CD4-positive, alpha-beta T cell treated with Interleukin-15 for 4 hours (primary cell): ENCODE data around the gene IL17REL.

ENCODE experiments used
- DNase-seq: peaks from one replicate; pipeline ENCODE4 v3.0.0-alpha.2; 2020; ENCODE audit warnings: low spot score

IL17REL gene

DNA sequence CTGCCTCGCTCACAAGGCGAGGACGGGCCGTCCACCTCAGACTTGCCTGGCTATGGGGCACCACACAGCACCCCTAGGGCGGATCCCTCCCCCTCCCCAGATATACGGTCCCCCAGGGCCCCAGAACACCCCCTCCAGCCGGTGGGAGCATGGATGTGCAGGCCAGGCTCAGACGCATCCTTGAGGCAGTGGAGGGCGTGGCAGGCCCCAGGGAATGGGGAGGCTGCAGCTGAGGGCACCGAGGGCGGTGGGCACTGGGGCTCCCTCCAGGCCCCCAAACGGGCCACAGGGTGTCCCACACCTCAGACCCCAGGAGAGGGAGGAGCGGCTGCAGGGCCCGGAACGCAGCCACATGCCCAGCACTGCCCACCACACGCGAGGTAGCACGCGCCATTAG lies 33.5 kb upstream of the IL17REL start:
- no peak for DNase-seq

DNA sequence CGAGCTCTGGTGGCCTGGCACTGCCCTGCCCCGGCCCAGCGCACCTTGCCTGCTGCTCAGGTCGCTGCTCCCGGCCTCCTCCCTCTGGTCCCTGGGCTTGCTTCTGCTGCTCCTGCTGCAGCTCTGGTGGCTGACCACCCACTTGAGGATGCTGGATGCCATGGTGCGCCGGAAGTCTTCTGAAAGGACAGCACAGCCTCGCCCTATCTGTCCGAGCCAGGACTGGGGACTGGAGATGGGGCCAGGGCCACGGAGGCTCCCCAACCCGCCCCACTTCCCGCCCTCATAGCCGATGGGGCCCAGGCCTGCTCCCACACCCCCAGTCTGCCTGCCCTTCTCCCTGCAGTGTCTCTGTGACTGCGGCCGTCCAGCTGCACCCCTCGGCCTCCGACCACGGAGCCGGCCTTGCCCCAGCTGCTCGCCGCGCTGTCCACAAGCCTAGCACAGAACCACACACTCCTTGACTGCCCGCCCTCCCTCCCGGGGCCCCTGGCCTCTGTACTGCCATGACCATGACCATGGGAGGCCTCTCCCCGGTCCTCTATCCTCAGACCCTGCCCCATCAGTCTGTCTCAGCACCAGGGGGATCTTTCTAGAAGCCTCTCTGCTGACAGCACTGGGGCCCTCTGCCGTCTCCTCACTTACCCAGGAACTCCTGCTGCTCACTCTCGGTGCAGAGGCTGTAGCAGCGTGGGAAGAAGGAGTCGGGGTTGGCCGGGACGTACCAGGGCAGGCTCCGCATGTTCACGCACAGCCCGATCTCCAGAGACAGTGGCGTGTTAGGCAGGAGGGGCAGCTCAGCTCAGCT lies 32.9 kb upstream of the IL17REL start:
- no peak for DNase-seq

DNA sequence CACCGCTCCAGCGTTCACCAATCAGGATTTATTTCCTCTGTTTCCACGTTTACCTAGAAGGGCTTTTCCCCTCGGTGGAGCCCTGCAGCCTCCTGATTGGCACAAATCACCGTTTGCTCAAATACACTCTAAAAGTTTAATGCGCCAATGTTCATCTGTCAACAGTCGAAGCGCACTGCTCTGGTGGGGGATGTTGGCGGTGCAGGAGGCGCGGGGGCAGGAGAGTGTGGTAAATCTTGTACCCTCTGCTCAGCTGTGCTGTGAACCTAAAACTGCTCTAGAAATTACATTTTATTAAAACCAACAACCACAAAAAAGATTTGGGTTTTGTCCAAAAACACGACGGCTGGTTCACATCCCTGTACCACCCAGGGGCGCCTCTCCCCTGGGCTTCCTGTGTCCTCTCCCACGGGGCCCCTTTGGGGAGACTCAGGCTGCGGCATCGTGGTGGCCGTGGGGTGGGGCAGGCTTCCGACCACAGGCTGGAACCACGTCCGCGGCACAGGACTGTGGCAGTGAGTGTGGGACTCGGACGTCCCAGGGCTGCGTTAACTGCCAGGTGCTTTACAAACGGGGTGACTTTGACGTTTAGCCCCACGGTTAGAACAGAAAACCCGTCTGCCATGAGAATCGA lies 32.0 kb upstream of the IL17REL start:
- DNase-seq = no peak

GRCh38 chr22:50041361-50042065 lies 28.9 kb upstream of the IL17REL start:
- no peak for DNase-seq

- no peak for DNase-seq
These were observed 28.2 kb upstream of the IL17REL start for GRCh38 chr22:50040717-50041116.

DNA sequence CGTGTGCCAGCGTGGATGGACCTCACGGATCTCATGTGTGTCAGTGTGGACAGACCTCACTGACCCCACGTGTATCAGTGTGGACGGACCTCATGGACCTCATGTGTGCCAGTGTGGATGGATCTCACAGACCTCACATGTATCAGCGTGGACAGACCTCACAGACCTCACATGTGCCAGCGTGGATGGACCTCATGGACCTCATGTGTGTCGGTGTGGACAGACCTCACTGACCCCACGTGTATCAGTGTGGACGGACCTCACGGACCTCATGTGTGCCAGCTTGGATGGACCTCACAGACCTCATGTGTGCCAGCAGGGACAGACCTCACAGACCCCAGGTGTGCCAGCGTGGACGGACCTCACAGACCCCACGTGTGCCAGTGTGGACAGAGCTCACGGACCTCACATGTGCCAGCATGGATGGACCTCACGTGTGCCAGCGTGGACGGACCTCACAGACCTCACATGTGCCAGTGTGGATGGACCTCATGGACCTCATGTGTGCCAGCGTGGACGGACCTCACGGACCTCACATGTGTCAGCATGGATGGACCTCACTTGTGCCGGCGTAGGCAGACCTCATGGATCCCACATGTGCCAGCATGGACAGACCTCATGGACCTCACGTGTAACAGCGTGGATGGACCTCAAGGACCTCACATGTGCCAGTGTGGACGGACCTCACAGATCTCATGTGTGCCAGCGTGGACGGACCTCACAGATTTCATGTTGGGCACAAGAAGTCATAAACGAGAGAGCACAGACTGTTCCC lies 27.3 kb upstream of the IL17REL start:
- no peak for DNase-seq

DNA sequence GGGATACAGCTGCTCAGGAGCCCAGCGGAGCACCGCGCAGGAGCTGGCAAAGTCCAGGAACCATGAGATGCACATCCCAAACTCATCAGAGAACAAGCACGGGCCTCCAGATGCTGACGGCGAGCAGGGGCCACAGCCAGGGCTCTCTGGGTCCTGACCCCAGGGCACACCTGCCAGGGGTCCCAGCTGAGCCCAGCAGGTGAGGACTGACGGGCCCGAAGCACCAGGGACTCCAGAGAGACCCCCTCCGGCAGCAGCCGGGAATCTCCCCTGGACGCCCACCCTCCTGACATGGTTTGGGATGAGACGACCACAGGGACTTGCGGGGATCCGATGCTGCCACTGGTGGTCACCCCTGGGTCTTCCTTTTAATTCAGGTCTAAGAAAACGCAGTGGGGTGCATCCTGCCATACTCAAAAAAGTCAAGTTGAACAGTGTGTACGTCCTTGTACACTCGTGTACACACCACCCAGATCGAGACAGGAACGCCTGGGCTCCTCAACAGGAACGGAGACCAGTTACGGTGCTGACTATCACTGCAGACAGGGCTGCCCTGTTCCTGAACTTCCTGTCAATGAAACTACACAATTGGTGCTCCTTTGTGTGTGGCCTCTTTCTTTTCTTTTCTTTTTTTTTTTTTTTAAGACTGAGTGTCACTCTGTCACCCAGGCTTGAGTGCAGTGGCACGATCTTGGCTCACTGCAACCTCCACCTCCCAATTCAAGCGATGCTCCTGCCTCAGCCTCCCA lies 23.6 kb upstream of the IL17REL start:
- DNase-seq = no peak

- DNase-seq = no peak
These were observed 22.7 kb upstream of the IL17REL start for GRCh38 chr22:50035131-50035881.

GRCh38 chr22:50034126-50035081 lies 21.8 kb upstream of the IL17REL start:
- no peak for DNase-seq

DNA sequence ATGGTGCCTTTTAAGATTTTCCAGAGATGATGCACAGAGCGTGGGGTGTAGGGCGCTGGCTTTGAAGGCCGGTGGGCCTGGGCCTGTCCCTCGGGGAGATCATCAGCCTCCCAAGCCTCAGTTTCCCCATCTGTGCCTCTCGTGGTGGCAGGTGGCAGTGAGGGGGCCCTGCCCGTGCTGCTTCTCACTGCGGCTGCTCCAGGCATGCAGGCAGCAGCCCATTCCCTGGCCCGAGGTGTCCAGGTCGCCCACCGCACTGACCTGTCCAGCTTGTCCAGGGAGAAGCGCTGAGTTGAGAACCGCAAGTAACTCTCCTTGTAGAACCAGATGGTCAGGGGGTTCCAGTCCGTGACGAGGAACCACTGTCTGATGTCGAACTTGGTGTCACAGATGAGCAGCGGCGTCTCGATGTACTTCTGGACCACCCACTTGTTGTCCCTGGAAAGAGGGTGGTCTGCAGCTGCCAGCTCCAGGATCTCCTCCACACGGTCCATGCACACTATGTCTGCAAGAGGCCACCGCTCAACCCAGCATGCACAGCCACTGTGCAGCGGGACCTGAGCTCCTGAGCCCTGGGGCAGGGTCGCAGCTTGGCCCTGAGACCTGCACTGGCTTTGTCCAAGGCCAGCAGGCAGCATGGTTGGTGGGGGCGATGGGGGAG lies 20.5 kb upstream of the IL17REL start:
- no peak for DNase-seq

- DNase-seq = no peak
These were observed 19.7 kb upstream of the IL17REL start for GRCh38 chr22:50032109-50032871.

DNA sequence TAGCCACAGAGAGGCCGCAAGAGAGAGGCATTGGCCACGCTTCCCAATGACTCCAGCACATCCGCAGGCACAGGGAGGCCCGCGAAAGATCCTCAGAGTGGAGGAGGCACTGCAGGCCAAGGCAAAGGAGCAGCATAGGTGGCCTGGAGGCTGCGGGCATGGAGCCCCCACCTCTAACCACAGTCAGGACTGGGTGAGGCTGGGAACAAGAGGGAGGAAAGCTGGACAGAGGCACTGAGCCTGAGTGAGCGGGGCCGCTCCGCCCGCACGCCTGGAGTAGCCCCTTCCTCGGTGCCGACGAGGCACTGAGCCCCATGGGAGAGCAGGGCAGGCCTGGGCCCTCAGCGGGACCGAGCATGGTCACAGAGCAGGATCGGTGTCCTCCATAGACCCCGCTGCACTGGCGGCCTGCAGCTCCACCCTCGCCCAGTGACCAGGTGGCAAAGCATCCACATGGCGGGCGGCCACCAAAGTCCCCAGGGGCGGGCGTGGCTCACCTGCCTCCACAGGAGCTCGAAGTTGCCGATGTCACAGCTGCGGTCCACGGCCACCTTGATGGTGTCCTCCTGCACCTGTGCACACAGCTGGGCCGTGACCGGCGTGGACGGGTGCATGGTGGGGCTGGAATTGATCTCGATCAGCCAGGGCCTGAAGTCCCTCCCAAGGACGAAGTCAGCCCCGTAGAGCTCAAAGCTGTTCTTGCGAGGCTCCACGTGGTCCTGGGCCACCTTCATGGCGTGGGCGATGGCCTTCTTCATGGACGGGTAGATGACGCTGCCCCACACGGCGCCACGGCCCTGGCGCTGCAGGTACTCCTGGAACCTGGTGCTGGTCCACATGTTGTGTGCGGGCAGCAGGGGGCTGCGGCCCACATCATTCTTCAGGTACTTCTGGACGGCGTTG lies 18.9 kb upstream of the IL17REL start:
- no peak for DNase-seq

- peak; percentile 83 for DNase-seq
These were observed 18.0 kb upstream of the IL17REL start for GRCh38 chr22:50030297-50031188.

DNA sequence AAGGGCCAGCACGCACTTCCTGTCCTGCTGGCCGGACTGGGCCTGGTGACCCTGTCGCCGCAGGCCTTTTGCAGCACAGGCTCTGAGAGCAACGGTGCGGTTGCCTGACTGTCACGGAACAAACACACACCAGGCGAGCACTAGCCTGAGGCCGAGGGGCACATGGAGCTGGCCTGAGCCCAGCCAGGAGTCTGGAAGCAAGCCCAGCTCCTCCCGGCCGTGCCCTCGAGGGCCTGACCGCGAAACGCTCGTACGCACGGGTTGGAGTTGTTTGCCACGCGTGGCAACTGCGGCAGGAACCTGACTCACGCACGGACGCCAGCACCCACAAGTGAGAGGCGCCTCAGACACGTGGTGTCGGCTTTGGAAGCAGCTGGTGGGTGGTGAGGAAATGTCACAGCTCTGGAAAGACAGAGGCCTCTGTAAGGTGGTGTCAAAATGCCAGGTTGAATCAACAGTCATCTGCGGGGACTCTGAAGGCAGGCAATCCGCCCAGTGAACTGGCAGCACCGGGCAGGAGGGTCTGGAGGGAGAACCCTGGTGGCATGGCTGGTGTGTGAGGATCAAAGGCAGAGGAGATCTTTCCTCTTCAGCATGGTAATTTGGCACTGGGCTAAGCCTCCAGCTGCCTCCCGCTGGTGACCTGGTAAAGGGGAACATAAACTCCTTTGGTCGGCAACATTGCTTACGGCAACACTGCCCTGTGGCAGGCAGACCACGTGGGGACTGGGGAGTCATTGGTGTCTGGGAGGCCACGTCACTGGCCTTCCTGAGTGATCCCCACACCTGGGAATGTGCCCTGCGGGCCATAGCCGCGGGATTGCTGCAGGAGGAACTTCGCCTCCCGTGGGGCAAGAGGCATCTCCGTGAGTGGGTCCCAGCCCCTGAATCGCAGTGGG lies 15.3 kb upstream of the IL17REL start:
- peak; percentile 52 for DNase-seq

DNA sequence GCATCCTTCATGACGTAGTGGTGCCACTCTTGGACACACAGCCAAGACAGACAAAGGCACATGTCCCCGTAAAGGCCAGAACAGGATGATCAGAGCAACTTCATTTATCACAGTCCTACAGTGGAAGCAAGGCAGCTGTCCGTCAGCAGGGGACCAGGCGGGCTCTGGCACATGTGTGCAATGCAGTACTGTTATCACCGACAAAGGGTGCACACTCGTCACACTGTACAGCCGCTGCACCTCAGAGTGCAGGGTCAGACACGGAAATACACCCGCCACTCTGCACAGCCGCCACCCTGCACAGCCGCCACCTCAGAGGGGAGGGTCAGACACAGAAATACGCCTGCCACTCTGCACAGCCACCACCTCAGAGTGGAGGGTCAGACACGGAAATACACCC lies 13.4 kb upstream of the IL17REL start:
- DNase-seq = no peak
